Measurements from ENCODE around the gene METTL14.

METTL14 gene

DNA sequence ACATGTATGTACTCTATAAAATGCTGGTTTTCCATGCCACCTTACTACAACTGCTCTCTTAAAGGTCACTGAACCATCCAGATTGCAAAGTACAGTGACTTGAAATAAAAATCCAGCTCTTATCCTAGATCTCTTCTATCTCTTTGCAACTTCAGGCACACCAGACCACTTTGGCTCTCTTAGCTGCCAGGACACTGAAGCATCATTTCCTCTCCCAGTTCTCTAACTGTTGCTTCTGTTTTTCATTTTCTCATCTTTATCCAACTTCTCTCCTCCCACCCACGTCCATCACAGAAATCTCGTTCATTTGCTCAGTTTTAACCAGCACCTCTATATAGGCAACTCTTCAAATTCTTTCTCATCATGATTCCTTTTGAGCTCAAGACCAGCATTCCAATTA is 74.3 kb downstream of the METTL14 start:
- DNase-seq: no peak

DNA sequence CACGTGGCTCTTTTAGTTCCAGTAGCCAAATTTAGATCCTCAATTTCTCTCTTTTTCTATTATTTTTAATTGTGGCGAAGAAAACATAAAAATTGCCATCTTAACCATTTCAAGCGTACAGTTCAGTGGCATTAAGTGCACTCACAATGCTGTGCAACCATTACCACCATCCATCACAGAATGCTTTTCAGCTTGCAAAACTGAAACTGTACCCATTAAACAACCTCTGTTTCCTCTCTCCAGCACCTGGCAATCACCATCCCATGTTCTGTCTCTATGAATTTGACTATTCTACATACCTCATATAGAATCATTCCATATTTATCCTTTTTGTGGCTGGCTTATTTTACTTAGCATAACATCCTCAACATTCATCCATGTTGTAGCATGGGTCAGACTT is 74.9 kb downstream of the METTL14 start:
- no peak for DNase-seq

DNA sequence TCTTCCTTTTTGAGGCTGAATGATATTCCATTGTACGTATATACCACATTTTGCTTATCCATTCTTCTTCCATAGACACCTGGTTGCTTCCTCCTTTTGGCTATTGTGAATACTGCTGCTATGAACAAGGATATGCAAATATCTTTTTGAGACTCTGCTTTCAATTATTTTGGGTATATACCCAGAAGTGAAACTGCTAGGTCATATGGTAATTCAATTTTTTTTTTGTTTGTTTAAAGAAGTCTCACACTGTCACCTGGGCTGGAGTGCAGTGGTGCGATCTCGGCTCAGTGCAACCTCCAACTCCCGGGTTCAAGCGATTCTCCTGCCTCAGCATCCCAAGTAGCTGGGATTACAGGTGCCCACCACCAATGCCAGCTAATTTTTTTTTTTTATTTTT is 75.3 kb downstream of the METTL14 start:
- no peak for DNase-seq

DNA sequence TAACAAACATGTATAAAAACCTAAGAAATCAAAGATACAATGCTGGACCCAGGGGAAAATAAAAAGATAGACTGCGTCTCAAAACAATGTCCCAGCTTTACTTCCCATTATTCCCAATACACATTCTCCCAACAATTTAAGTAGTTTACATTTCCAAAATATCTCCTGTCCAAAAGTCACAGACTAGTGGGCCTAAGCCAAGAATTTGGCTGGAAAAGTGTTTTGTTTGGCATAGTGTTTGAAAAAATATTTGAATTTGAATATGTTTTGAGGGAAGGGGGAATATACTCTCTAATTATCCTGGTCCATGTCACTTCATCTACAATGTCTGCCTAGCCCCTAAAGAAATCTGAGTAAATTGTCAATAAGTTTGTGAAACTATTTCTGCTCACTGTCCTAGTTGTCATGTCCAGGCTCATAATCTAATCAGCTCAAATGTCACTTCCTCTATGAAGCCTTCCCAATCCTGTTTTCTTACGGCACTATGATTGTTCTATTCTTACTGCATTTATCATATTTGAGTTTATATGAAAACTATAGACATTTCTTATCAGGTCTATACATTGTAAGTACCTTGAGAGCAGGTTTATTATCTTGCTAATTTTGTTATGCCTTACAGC is 76.3 kb downstream of the METTL14 start:
- DNase-seq: no peak

DNA sequence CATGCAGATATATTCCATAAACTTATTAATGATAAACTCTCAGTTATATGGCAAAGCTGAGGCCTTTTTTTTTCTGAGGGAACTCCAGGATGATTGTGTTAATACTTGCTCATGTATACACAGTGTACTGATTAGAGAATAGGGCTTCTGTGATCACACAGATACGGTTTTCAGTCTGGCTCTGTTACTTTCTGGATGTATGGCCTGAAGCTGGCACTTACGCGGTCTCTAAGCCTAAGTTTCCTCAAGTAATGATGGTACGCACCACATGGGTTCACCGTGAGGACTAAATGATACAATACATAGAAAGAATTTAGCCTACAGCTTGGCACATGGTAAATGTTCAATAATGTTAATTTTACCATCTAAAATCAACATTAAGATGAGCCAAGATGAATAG is 77.0 kb downstream of the METTL14 start:
- no peak for DNase-seq

DNA sequence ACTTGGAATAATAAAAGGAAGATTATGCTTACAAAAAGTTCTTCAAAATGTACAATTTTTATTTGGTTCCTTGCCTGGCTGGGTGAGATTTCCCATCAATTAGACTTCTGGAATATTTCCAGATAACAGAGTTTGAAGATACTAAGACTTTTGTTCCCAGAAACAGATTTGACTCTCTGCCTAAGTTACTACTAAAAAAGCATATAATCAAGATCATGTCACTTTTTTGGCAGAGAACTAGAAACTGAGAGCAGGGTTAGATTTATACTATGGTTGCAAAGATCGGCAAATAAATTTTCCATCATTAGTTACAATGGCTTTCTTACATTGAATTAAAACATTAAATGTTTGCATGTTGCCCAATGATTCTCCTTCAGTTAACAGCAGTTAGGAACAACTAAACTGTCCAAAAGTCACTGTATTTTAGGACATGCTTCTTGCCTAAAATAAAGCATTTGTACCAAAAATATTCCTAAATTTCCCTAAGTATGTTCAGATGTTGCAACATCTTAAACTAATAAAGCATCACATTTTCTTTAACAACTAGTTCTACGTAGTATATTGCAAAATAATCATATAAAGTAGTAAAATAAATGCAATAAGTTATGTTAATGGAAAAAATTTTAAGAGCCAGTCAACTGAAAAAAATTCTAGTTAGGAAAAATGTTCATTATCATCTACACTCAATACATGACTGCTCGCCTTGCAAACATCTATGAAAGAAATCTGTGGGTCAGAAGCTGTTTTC is 77.7 kb downstream of the METTL14 start:
- DNase-seq: no peak
